ENCODE results near the gene CNTN5.

The CNTN5 gene

GRCh38 chr11:100356035-100356434, 1335.3 kb downstream of the CNTN5 start:
- DNase-seq, result no peak

GRCh38 chr11:100359281-100359680, 1338.5 kb downstream of the CNTN5 start:
- DNase-seq, result no peak

DNA sequence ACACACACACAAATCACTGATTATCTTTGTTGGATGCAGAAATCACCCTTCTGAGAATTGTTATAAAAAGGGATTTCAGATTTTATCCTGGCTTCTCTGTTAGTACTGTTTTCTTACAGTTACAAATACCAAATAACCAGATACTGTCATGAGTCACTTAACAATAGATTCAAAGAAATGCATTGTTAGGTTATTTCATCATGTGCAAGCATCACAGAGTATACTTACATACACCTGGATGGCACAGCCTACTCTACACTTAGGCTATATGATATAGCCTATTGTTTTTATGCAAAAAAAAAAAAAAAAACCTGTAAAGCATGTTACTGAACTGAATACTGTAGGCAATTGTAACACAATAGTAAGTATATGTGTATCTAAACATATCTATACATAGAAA, 1347.1 kb downstream of the CNTN5 start:
- no peak for DNase-seq

DNA sequence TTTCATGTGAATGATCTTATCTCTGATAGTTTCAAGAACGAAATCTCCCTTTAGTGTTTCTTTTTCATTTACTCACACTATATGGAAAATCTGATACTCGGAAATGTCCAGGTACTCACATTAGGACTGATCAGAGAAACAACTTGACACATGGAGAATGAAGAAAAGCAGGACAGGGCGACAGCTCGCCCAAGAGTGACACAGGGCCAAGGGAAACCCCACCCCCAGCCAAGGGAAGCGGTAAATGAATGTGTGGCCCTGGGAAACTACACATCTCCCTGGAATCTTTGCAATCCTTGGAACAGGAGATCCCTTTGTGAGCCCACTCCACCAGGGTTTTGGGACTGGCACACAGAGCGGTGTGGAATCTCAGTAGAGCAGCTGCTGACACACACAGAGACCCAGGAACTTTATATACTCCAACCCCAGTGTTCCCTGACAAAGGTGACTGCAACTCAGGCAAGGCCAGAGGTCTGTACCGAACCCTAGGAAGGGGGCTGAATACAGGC, 1362.7 kb downstream of the CNTN5 start:
- DNase-seq, result no peak

DNA sequence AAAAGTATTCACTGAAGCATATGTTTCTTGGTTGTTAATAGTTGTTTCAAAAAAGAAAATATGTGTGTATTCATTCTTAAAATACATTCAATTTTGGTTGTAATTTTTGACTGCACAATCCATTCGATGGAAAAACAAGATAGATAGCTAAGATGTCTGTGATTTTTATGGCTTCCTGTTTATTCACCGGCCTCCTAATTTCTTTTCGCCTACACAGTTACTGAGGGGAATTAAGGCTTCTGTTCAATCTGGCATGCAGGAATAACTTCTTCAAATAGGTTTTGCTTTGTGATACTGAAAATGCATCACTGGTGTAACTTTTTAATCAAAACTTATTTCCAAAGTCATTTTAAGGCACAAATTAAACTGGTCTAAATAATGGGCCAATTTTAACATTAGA, 1375.5 kb downstream of the CNTN5 start:
- no peak for DNase-seq

- no peak for DNase-seq
These were observed 1376.7 kb downstream of the CNTN5 start for GRCh38 chr11:100397401-100397800.

DNA sequence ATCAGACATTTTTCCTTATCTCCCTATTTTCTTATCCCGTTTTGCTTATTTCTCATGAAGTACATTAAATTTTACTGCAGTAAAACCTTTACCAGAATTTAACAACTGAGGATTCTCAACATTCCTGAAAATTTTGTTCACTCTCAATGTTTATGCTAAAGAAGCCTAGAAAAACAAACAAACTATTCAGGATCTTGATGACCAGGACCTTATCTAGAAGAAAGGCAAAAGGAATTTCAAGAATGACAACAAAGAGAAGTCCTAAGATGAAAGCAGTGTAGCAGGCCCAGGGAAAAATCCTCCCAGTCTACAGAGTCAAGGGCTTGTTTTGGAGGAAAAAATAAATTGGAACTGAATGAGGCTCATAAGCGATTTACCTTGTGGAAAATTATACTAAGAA, 1383.1 kb downstream of the CNTN5 start:
- no peak for DNase-seq

GRCh38 chr11:100404907-100405306, 1384.2 kb downstream of the CNTN5 start:
- no peak for DNase-seq
